ENCODE measurements around the gene AK5.

The AK5 gene

DNA sequence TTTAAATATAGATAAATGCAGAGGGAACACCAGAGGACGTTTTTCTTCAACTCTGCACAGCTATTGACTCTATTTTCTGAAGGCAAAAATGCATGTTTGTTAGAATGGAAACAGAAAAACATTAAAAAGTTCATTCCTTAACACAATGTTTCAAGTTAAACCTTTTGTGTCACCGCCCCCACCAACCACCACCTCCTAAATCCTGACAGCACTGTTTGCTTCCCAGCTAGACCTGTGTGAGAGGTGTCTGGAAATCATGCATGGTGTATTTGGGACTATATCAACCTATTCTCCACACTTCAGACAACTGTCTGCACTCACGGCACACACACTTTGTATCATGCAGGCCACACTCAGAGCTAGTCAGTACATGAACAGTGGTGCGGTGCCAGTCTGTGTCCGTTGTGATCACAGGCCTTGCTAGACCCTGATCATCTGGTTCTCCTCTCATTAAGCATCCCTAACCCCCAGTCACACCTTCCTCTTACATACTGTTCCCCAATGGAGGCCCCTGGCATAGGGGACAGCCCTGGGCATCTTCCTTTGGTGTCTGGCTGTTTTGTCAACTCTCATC, 276.9 kb downstream of the AK5 start:
- Histone ChIP-seq H3K4me1 (ENCODE audit: insufficient read depth, low read length, poor library complexity, severe bottlenecking) (peaks cover 12% of the 10 kb centered on the region), H3K4me3 (ENCODE audit: low read length, poor library complexity, severe bottlenecking) (no peak overlapping the region), H3K4me2 (ENCODE audit: low read depth, low read length, poor library complexity, severe bottlenecking) (no peak overlapping the region), H3K9me2 (replicated peaks; ENCODE audit: low read depth, low read length) (no peaks in the 10 kb centered on the region), H3K9ac (ENCODE audit: low read depth, low read length, poor library complexity, severe bottlenecking) (no peak overlapping the region), H3F3A (ENCODE audit: low read depth) (no peaks in the 10 kb centered on the region), H2AFZ (ENCODE audit: low read length) (no peak overlapping the region), H3K9me3 (ENCODE audit: insufficient read depth, low read depth, low read length) (no peaks in the 10 kb centered on the region), H3K79me2 (ENCODE audit: insufficient read depth, low read length) (no peaks in the 10 kb centered on the region), H4K20me1 (ENCODE audit: insufficient read depth, low read length, poor library complexity, severe bottlenecking) (no peaks in the 10 kb centered on the region), H3K36me3 (ENCODE audit: insufficient read depth, low read length) (no peaks in the 10 kb centered on the region; the same call in 1 of the 2 replicates), H3K27me3 (ENCODE audit: insufficient read depth, low read length, poor library complexity, severe bottlenecking) (no peaks in the 10 kb centered on the region)
- TF ChIP-seq, protein P1, sequence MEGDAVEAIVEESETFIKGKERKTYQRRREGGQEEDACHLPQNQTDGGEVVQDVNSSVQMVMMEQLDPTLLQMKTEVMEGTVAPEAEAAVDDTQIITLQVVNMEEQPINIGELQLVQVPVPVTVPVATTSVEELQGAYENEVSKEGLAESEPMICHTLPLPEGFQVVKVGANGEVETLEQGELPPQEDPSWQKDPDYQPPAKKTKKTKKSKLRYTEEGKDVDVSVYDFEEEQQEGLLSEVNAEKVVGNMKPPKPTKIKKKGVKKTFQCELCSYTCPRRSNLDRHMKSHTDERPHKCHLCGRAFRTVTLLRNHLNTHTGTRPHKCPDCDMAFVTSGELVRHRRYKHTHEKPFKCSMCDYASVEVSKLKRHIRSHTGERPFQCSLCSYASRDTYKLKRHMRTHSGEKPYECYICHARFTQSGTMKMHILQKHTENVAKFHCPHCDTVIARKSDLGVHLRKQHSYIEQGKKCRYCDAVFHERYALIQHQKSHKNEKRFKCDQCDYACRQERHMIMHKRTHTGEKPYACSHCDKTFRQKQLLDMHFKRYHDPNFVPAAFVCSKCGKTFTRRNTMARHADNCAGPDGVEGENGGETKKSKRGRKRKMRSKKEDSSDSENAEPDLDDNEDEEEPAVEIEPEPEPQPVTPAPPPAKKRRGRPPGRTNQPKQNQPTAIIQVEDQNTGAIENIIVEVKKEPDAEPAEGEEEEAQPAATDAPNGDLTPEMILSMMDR (conservative IDR thresholded peaks at IDR 0.05; ENCODE audit: low read length): no peak
- no peak for TF ChIP-seq EZH2phosphoT487 (IDR thresholded peaks at IDR 0.05; ENCODE audit: borderline replicate concordance)

DNA sequence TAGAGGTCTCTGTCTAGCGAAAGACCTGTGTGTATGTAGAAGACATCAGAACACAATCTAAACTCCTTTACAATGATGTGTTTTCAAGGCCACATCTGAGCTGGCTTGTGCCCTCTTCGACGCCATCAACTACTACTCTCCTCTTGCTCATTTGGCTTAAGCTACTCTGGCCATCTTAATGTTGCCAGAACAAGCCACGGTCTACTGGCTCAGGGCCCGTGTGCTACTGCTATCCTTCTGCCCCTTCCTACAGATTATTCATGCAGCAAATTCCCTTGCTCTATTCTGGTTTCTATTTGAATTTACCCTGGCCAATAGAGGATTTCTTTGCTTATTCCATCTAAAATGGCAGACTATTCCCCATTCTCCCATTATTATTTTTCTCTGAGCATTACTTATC, 278.9 kb downstream of the AK5 start:
- H3K79me2 ChIP-seq (ENCODE audit: insufficient read depth, low read length): no peaks in the 10 kb centered on the region
- no peaks in the 10 kb centered on the region for H3K27me3 ChIP-seq (ENCODE audit: insufficient read depth, low read length, poor library complexity, severe bottlenecking)
- no peak overlapping the region for H2AFZ ChIP-seq (ENCODE audit: low read length)
- no peaks in the 10 kb centered on the region for H3K9me3 ChIP-seq (ENCODE audit: insufficient read depth, low read depth, low read length)
- H3K36me3 ChIP-seq (ENCODE audit: insufficient read depth, low read length): peaks cover 16% of the 10 kb centered on the region
- peaks cover 9% of the 10 kb centered on the region for H3K4me1 ChIP-seq (ENCODE audit: insufficient read depth, low read length, poor library complexity, severe bottlenecking)
- H3K4me3 ChIP-seq (ENCODE audit: low read length, poor library complexity, severe bottlenecking): no peak overlapping the region
- H3K9me2 ChIP-seq (replicated peaks; ENCODE audit: low read depth, low read length): no peaks in the 10 kb centered on the region
- TF ChIP-seq, protein P1 (conservative IDR thresholded peaks at IDR 0.05; ENCODE audit: low read length): no peak
- TF ChIP-seq EZH2phosphoT487 (IDR thresholded peaks at IDR 0.05; ENCODE audit: borderline replicate concordance): no peak
- no peak overlapping the region for H3K4me2 ChIP-seq (ENCODE audit: low read depth, low read length, poor library complexity, severe bottlenecking)
- H3F3A ChIP-seq (ENCODE audit: low read depth): no peaks in the 10 kb centered on the region
- no peak overlapping the region for H3K9ac ChIP-seq (ENCODE audit: low read depth, low read length, poor library complexity, severe bottlenecking)
- H4K20me1 ChIP-seq (ENCODE audit: insufficient read depth, low read length, poor library complexity, severe bottlenecking): no peaks in the 10 kb centered on the region

DNA sequence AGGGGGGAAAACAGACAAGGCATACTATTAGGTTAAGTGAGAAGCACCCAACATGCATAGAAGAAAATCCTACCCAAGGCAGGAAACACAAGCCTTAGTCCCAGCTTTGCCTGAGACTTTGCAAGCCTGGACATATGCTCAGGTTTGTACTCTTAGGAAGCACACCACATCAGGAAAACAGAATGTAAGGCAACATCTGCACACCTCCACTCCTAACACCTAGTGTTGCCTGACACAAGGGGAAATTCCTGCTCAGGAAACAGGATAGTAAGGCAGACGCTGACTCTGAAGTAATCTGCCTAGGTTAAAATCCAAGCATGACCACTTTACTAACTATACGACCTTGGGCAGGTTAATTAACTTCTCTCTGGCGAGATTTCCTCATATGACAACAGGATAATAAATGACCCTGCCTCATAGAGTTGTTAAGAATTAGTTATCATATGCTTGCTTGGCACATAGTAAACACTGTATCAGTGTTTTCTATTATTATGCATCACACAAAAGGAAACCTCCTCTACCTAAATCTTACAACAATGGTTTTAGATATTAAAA, 280.9 kb downstream of the AK5 start:
- Histone ChIP-seq H3K36me3 (ENCODE audit: insufficient read depth, low read length) (peaks cover 36% of the 10 kb centered on the region), H4K20me1 (ENCODE audit: insufficient read depth, low read length, poor library complexity, severe bottlenecking) (no peaks in the 10 kb centered on the region), H3K9me2 (replicated peaks; ENCODE audit: low read depth, low read length) (no peaks in the 10 kb centered on the region), H3K27me3 (ENCODE audit: insufficient read depth, low read length, poor library complexity, severe bottlenecking) (no peaks in the 10 kb centered on the region), H2AFZ (ENCODE audit: low read length) (no peak overlapping the region), H3K4me1 (ENCODE audit: insufficient read depth, low read length, poor library complexity, severe bottlenecking) (no peaks in the 10 kb centered on the region), H3K79me2 (ENCODE audit: insufficient read depth, low read length) (no peaks in the 10 kb centered on the region), H3K9me3 (ENCODE audit: insufficient read depth, low read depth, low read length) (no peaks in the 10 kb centered on the region), H3K9ac (ENCODE audit: low read depth, low read length, poor library complexity, severe bottlenecking) (no peak overlapping the region), H3K4me2 (ENCODE audit: low read depth, low read length, poor library complexity, severe bottlenecking) (no peak overlapping the region), H3F3A (ENCODE audit: low read depth) (no peaks in the 10 kb centered on the region), H3K4me3 (ENCODE audit: low read length, poor library complexity, severe bottlenecking) (no peak overlapping the region)
- TF ChIP-seq EZH2phosphoT487 (IDR thresholded peaks at IDR 0.05; ENCODE audit: borderline replicate concordance): no peak
- TF ChIP-seq, protein P1 (conservative IDR thresholded peaks at IDR 0.05; ENCODE audit: low read length): no peak

All from Loucy (cell line).